ENCODE data around the gene MRPL53.
"Not testable (repeated sequence)": the region's sequence is repeated elsewhere in the genome, so short reads cannot be mapped to it uniquely, and the experiment has no call there.

The MRPL53 gene

GRCh38 chr2:74481961-74482800 lies 9.7 kb upstream of the MRPL53 start:
- no peak for DNase-seq (ENCODE audit: low spot score)

DNA sequence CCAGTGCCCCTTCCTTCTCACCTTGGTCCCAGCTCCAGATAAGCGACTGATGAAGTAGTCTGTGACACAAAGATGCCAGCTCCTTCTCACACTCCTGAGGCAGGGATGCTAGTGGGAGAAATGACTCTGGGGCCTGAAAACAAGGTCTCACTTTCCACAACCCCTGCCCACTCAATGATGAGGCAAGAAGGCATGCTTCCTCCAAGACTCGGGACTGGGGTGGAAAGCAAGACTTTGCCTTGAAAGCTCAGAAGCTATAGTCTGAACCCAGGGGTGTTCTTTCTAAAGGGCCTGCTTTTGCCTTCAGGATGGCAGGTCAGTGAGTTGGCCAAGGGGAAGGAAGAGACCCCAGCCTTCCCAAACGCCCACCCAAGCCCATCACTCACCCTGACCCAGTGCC lies 9.0 kb upstream of the MRPL53 start:
- no peak for DNase-seq (ENCODE audit: low spot score)

DNA sequence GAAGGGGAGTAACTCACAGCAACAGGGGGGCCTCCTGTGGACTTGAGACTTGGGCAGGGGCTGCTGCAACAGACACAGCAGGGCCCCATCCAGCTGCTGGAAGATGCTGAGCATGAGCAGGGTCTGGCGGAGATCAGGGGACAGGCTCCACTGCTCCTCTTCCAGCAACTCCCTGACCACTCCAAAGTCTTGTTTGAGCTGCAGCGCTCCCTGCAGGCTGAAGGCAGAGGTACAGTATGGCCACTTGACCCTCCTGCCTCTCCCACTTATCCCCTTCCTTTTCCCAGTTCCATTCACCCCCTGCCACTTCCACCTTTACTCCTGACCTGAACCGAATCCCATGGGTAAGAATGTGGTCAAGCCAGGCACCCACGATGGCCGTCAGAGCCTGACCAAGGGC lies 2.4 kb upstream of the MRPL53 start:
- peak; percentile 39 for DNase-seq (ENCODE audit: low spot score)

GRCh38 chr2:74474481-74474880 lies 2.0 kb upstream of the MRPL53 start:
- DNase-seq (ENCODE audit: low spot score), result no peak

GRCh38 chr2:74472945-74473258 lies 422 bp upstream of the MRPL53 start:
- DNase-seq (ENCODE audit: low spot score), result no peak

GRCh38 chr2:74471332-74472065 lies 981 bp downstream of the MRPL53 start:
- no peak for DNase-seq (ENCODE audit: low spot score)

GRCh38 chr2:74470742-74471141 lies 1.7 kb downstream of the MRPL53 start:
- DNase-seq (ENCODE audit: low spot score), result not testable (repeated sequence)

DNA sequence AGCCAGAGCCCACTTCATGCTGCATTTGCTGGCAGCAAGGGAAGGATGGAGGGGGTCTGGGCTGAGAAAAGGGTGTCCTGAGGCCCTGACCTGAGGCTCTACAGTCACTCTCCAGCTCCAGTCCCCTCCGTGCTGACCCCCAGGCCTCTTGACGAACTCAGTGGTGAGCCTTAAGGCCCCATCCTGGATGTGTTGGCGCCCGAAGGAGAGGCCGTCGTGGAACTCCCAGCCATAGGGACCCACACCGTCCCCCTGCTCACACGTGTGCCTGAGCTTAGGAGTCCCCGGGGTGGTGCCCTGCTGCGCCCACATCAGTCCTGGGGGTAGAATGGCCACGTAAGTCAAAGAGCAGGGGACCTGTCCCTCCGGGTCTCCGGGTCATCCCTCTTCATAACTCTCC lies 8.1 kb downstream of the MRPL53 start:
- no peak for DNase-seq (ENCODE audit: low spot score)

GRCh38 chr2:74462786-74463105 lies 9.7 kb downstream of the MRPL53 start:
- no peak for DNase-seq (ENCODE audit: low spot score)

- DNase-seq (ENCODE audit: low spot score), result no peak
These were observed 10.3 kb downstream of the MRPL53 start for GRCh38 chr2:74462054-74462785.

- peak; percentile 33 for DNase-seq (ENCODE audit: low spot score)
These were observed 11.1 kb downstream of the MRPL53 start for GRCh38 chr2:74461187-74462053.

- not testable (repeated sequence) for DNase-seq (ENCODE audit: low spot score)
These were observed 12.3 kb downstream of the MRPL53 start for GRCh38 chr2:74460187-74460586.

DNA sequence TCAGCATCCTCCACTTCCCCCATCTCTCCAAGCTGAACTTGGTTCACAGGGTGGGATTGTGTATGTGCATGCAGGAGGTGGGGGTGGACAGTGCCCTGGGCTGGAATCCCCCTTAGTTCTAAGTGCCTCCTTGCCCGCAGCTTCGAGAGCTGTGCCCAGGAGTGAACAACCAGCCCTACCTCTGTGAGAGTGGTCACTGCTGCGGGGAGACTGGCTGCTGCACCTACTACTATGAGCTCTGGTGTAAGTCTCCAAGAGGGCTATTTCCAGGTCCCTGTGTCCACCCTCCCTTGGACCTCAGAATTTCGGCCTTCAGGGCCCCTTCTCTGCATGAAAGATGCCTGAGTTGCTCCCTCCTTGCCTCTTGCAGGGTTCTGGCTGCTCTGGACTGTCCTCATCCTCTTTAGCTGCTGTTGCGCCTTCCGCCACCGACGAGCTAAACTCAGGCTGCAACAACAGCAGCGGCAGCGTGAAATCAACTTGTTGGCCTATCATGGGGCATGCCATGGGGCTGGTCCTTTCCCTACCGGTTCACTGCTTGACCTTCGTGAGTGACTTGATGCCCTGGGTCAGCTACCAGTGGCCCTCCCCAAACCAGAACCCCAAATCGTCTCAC lies 12.9 kb downstream of the MRPL53 start:
- not testable (repeated sequence) for DNase-seq (ENCODE audit: low spot score)

DNA sequence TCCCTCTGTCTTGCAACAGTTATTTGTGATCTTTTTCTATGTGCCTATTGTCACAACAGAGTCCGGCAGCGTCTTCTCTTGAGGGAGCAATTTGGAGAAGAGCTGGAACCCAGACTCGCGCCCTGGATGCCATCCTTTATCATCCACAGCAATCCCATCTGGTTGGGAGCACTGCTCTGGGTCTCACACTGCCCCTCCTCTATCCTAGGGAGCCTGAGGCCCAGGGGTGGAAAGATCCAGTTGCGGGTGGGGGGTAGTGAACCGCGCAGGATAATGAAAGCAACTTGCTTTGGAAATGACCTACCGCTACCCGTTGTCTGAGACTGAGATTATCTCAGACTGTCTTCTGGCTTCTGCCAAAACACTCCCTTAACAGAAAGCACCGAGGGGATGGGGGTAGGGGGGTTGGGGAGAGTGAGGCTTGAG lies 13.5 kb downstream of the MRPL53 start:
- no peak for DNase-seq (ENCODE audit: low spot score)

GRCh38 chr2:74458132-74458937 lies 14.1 kb downstream of the MRPL53 start, which contains the start of gene WBP1:
Gene WBP1, plus strand, starts transcription at chr2:74458438. Its CDS starts 165 bp downstream, at chr2:74458603.
- DNase-seq (ENCODE audit: low spot score), result peak; percentile 100

DNA sequence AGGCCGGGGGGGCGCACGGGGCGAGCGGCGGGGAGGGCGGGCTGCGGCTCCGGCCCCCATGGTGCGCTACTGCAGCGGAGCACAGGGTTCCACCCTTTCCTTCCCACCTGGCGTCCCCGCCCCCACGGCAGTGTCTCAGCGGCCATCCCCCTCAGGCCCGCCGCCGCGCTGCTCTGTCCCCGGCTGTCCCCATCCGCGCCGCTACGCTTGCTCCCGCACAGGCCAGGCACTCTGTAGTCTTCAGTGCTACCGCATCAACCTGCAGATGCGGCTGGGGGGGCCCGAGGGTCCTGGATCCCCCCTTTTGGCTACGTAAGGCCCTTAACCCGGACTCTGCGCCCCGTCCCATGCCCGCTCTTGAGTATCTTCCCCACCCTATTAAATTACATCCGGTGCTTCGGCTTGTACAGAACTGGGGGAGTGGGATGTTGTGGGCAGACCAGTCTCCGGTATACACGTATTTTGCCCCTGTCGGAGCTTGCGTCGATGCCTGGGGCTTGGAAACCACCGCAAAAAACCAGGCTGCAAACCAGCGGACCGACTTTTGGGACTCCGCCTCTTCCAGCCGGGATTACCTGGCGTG lies 14.8 kb downstream of the MRPL53 start:
- peak; percentile 62 for DNase-seq (ENCODE audit: low spot score)

- no peak for DNase-seq (ENCODE audit: low spot score)
These were observed 15.3 kb downstream of the MRPL53 start for GRCh38 chr2:74457129-74457548.

- peak; percentile 98 for DNase-seq (ENCODE audit: low spot score)
These were observed 17.6 kb downstream of the MRPL53 start, which contains the start of gene INO80B for GRCh38 chr2:74454654-74455511. Gene INO80B, plus strand, starts transcription at chr2:74455087. Its CDS starts 30 bp downstream, at chr2:74455117.
